ENCODE data around the gene SYF2.
A peak's percentile ranks its signal among the peaks of the same experiment; 100 is the strongest.
"Not testable (repeated sequence)": the region's sequence is repeated elsewhere in the genome, so short reads cannot be mapped to it uniquely, and the experiment has no call there.

Gene SYF2

GRCh38 chr1:25204797-25205480 lies 27.4 kb downstream of the SYF2 start:
- peak; percentile 84 for DNase-seq

- no peak for DNase-seq
These were observed 31.3 kb downstream of the SYF2 start for GRCh38 chr1:25201006-25201405.

GRCh38 chr1:25199819-25200620 lies 32.3 kb downstream of the SYF2 start:
- DNase-seq = no peak

GRCh38 chr1:25198663-25199252 lies 33.5 kb downstream of the SYF2 start:
- DNase-seq = peak; percentile 22

- DNase-seq = no peak
These were observed 34.2 kb downstream of the SYF2 start for GRCh38 chr1:25197982-25198662.

- no peak for DNase-seq
These were observed 34.9 kb downstream of the SYF2 start for GRCh38 chr1:25197235-25197975.

- DNase-seq = no peak
These were observed 35.5 kb downstream of the SYF2 start for GRCh38 chr1:25196830-25197229.

- no peak for DNase-seq
These were observed 36.5 kb downstream of the SYF2 start for GRCh38 chr1:25195835-25196234.

- DNase-seq = no peak
These were observed 37.7 kb downstream of the SYF2 start for GRCh38 chr1:25194572-25195020.

GRCh38 chr1:25194054-25194453 lies 38.2 kb downstream of the SYF2 start:
- DNase-seq = no peak

GRCh38 chr1:25193229-25193628 lies 39.1 kb downstream of the SYF2 start:
- DNase-seq = no peak

- no peak for DNase-seq
These were observed 40.1 kb downstream of the SYF2 start for GRCh38 chr1:25192154-25192553.

- DNase-seq = no peak
These were observed 42.0 kb downstream of the SYF2 start for GRCh38 chr1:25190260-25190659.

- not testable (repeated sequence) for DNase-seq
These were observed 44.4 kb downstream of the SYF2 start for GRCh38 chr1:25187904-25188303.

GRCh38 chr1:25187077-25187476 lies 45.2 kb downstream of the SYF2 start:
- no peak for DNase-seq

GRCh38 chr1:25186161-25187007 lies 45.9 kb downstream of the SYF2 start:
- DNase-seq = no peak

GRCh38 chr1:25185409-25186160 lies 46.7 kb downstream of the SYF2 start:
- DNase-seq = no peak

GRCh38 chr1:25184001-25184762 lies 48.1 kb downstream of the SYF2 start:
- DNase-seq = no peak

- DNase-seq = no peak
These were observed 48.9 kb downstream of the SYF2 start for GRCh38 chr1:25183126-25183980.
